Measurements from ENCODE around the gene A3GALT2.

A3GALT2 gene

GRCh38 chr1:33350611-33351280, 29.8 kb upstream of the A3GALT2 start:
- no peak for DNase-seq

- DNase-seq, result peak; percentile 86
Observed at GRCh38 chr1:33349778-33350610, 29.1 kb upstream of the A3GALT2 start.

GRCh38 chr1:33349081-33349759, 28.3 kb upstream of the A3GALT2 start:
- no peak for DNase-seq

GRCh38 chr1:33348676-33349080, 27.8 kb upstream of the A3GALT2 start:
- no peak for DNase-seq

GRCh38 chr1:33348194-33348593, 27.3 kb upstream of the A3GALT2 start:
- peak; percentile 63 for DNase-seq

- DNase-seq, result no peak
Observed at GRCh38 chr1:33347650-33347992, 26.7 kb upstream of the A3GALT2 start.

- peak; percentile 98 for DNase-seq
Observed at GRCh38 chr1:33346927-33347649, 26.2 kb upstream of the A3GALT2 start.

- DNase-seq, result no peak
Observed at GRCh38 chr1:33346533-33346926, 25.6 kb upstream of the A3GALT2 start.

GRCh38 chr1:33344896-33345560, 24.1 kb upstream of the A3GALT2 start:
- peak; percentile 30 for DNase-seq

- no peak for DNase-seq
Observed at GRCh38 chr1:33343539-33343938, 22.6 kb upstream of the A3GALT2 start.

- DNase-seq, result peak; percentile 97
Observed at GRCh38 chr1:33342041-33342723, 21.3 kb upstream of the A3GALT2 start.

GRCh38 chr1:33341190-33341589, 20.3 kb upstream of the A3GALT2 start:
- DNase-seq, result no peak

- DNase-seq, result no peak
Observed at GRCh38 chr1:33339413-33339812, 18.5 kb upstream of the A3GALT2 start.

GRCh38 chr1:33338440-33339211, 17.7 kb upstream of the A3GALT2 start:
- peak; percentile 54 for DNase-seq

- peak; percentile 46 for DNase-seq
Observed at GRCh38 chr1:33338048-33338439, 17.1 kb upstream of the A3GALT2 start.

GRCh38 chr1:33337441-33337840, 16.5 kb upstream of the A3GALT2 start:
- no peak for DNase-seq

- no peak for DNase-seq
Observed at GRCh38 chr1:33336580-33336979, 15.7 kb upstream of the A3GALT2 start.

- no peak for DNase-seq
Observed at GRCh38 chr1:33335020-33335419, 14.1 kb upstream of the A3GALT2 start.

GRCh38 chr1:33334081-33334552, 13.2 kb upstream of the A3GALT2 start:
- no peak for DNase-seq

GRCh38 chr1:33332881-33333280, 12.0 kb upstream of the A3GALT2 start:
- no peak for DNase-seq

- DNase-seq, result no peak
Observed at GRCh38 chr1:33332357-33332789, 11.5 kb upstream of the A3GALT2 start.

Data from fibroblast of skin of back (primary cell).